Neural cell (in vitro differentiated cells): ENCODE data around the gene HLA-DMA. TPM values are rescaled to one million over a fixed set of nuclear protein-coding genes. Genes with fewer than 3 reads are reported as not detected.

Experiments
- H2AFZ ChIP-seq: fragments of 200-600, 300-800 bp; sonication (generic), shearing (Covaris generic); 2 replicates; pipeline ENCODE4 v1.6.0; 2014; ENCODE audit warnings: low read depth, mild to moderate bottlenecking, antibody characterized with exemption, low read length, moderate library complexity
- H3F3A ChIP-seq: fragments of 200-600 bp; shearing (Covaris generic); 2 replicates; pipeline ENCODE4 v1.6.1; 2016; ENCODE audit warnings: mild to moderate bottlenecking, moderate library complexity, mixed read lengths, antibody characterized with exemption, low read length; ENCODE audit not compliant: insufficient read depth, poor library complexity, severe bottlenecking
- H3K27ac ChIP-seq: fragments of 200-600, 300-800 bp; sonication (generic), shearing (Covaris generic); 2 replicates; pipeline ENCODE4 v1.5.1; 2014; ENCODE audit warnings: mild to moderate bottlenecking, low read length, moderate library complexity
- H3K27me3 ChIP-seq: fragments of 300-800, 200-600 bp; sonication (generic), shearing (Covaris generic); 2 replicates; pipeline ENCODE4 v1.6.0; 2014; ENCODE audit warnings: mild to moderate bottlenecking, low read depth, low read length, moderate library complexity; ENCODE audit not compliant: insufficient read depth
- H3K36me3 ChIP-seq: fragments of 300-800, 200-600 bp; sonication (generic), shearing (Covaris generic); 2 replicates; pipeline ENCODE4 v1.5.1; 2014; ENCODE audit warnings: mild to moderate bottlenecking, antibody characterized with exemption, low read length, moderate library complexity; ENCODE audit not compliant: insufficient read depth
- H3K4me2 ChIP-seq: fragments of 300-800, 200-600 bp; sonication (generic), shearing (Covaris generic); 2 replicates; pipeline ENCODE4 v1.6.0; 2014; ENCODE audit warnings: mild to moderate bottlenecking, low read length
- H3K4me3 ChIP-seq: fragments of 300-800, 200-600 bp; sonication (generic), shearing (Covaris generic); 2 replicates; pipeline ENCODE4 v1.5.1; 2014; ENCODE audit warnings: mild to moderate bottlenecking, low read length, moderate library complexity
- H3K79me2 ChIP-seq: fragments of 200-600 bp; shearing (Covaris generic); replicated peaks from 2 replicates; pipeline ENCODE4 v1.6.0; 2014; ENCODE audit warnings: mild to moderate bottlenecking, low read length, moderate library complexity; ENCODE audit not compliant: insufficient read depth
- H3K9ac ChIP-seq: fragments of 300-800, 200-600 bp; sonication (generic), shearing (Covaris generic); 2 replicates; pipeline ENCODE4 v1.6.1; 2016; ENCODE audit warnings: mild to moderate bottlenecking, low read length, mixed read lengths
- H3K9me2 ChIP-seq: fragments of 200-600 bp; shearing (Covaris generic); 2 replicates; pipeline ENCODE4 v1.6.1; 2016; ENCODE audit warnings: mild to moderate bottlenecking, low read length, mixed read lengths; ENCODE audit not compliant: insufficient read depth
- H3K9me3 ChIP-seq: fragments of 200-600, 300-800 bp; sonication (generic), shearing (Covaris generic); 2 replicates; pipeline ENCODE4 v1.6.1; 2016; ENCODE audit warnings: mild to moderate bottlenecking, mixed run types, low read length, moderate library complexity, mixed read lengths
- H4K20me1 ChIP-seq: fragments of 200-600 bp; shearing (Covaris generic); 2 replicates; pipeline ENCODE4 v1.6.1; 2016; ENCODE audit warnings: mild to moderate bottlenecking, mixed run types; ENCODE audit not compliant: insufficient read depth
- EP300 ChIP-seq: fragments of 450-650 bp; conservative IDR thresholded peaks from 2 replicates; pipeline ENCODE4 v1.6.1; 2014; ENCODE audit warnings: antibody characterized with exemption, mild to moderate bottlenecking, moderate library complexity; ENCODE audit not compliant: poor library complexity, severe bottlenecking
- EZH2 ChIP-seq: fragments of 200-600, 300-800 bp; shearing (Covaris generic), sonication (generic); IDR thresholded peaks from 2 replicates; pipeline ENCODE4 v1.6.1; 2014; ENCODE audit warnings: antibody characterized with exemption, low read length, borderline replicate concordance, mild to moderate bottlenecking; ENCODE audit not compliant: insufficient read depth, poor library complexity, severe bottlenecking
- MXI1 ChIP-seq: fragments of 450-650 bp; conservative IDR thresholded peaks from 2 replicates; pipeline ENCODE4 v1.6.1; 2014; ENCODE audit warnings: antibody characterized with exemption, mild to moderate bottlenecking; ENCODE audit not compliant: poor library complexity, severe bottlenecking
- POLR2AphosphoS5 ChIP-seq: IDR thresholded peaks from 2 replicates; pipeline ENCODE4 v1.6.1; 2012
- RAD21 ChIP-seq: fragments of 450-650 bp; conservative IDR thresholded peaks from 2 replicates; pipeline ENCODE4 v1.6.1; 2014; ENCODE audit warnings: antibody characterized with exemption, mild to moderate bottlenecking, moderate library complexity
- SMC3 ChIP-seq: fragments of 450-650 bp; conservative IDR thresholded peaks from 2 replicates; pipeline ENCODE4 v1.6.1; 2014; ENCODE audit warnings: antibody characterized with exemption, mild to moderate bottlenecking, moderate library complexity; ENCODE audit not compliant: poor library complexity
- TAF1 ChIP-seq: IDR thresholded peaks from 2 replicates; pipeline ENCODE4 v1.6.1; 2012; ENCODE audit warnings: low read depth
- polyA plus RNA-seq: library from polyadenylated mRNA; depleted of rRNA; stranded (reverse); fragments of >200 nt; gene quantifications from 2 replicates; pipeline ENCODE4 v1.2.3, GENCODE V29; 2014
- TF ChIP-seq, protein P1 (sequence below): IDR thresholded peaks from 2 replicates; pipeline ENCODE4 v1.6.1; 2012; ENCODE audit warnings: borderline replicate concordance
- TF ChIP-seq, protein P2 (sequence below): fragments of 450-650 bp; IDR thresholded peaks from 2 replicates; pipeline ENCODE4 v1.5.1; 2014; ENCODE audit warnings: antibody characterized with exemption, mild to moderate bottlenecking, moderate library complexity; ENCODE audit not compliant: poor library complexity, severe bottlenecking

HLA-DMA gene
- polyA plus RNA-seq, 1 donor from 2014 or later: 4.4 TPM

DNA sequence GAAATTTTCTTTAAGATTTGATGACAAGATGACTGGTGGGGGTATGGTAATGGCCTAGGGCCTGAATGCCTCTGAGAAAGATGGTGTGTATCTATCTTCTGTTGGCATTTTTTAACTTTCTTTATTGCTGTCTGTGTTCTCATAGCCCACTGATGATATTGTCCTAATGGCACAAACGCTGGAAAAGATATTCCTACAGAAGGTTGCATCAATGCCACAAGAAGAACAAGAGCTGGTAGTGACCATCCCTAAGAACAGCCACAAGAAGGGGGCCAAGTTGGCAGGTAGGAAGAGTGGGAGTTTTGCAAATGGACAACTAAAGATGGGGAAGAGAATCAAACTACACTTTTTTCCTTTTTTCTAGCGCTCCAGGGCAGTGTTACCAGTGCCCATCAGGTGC lies 23.0 kb upstream of the HLA-DMA start:
- Histone ChIP-seq H3K36me3 (peaks cover 24% of the 10 kb centered on the region), H3K27me3 (no peaks in the 10 kb centered on the region), H3K4me3 (peak overlapping the region; percentile 97), H4K20me1 (peaks cover 66% of the 10 kb centered on the region), H3K4me2 (peak overlapping the region; percentile 90), H3K9ac (peak overlapping the region; percentile 95), H3F3A (peaks cover 4% of the 10 kb centered on the region), H3K27ac (no peak overlapping the region), H3K79me2 (peaks cover 72% of the 10 kb centered on the region), H2AFZ (no peak overlapping the region), H3K9me2 (no peaks in the 10 kb centered on the region), H3K9me3 (no peaks in the 10 kb centered on the region)
- TF ChIP-seq TAF1: no peak
- TF ChIP-seq POLR2AphosphoS5: no peak
- TF ChIP-seq MXI1: no peak
- TF ChIP-seq, protein P1, sequence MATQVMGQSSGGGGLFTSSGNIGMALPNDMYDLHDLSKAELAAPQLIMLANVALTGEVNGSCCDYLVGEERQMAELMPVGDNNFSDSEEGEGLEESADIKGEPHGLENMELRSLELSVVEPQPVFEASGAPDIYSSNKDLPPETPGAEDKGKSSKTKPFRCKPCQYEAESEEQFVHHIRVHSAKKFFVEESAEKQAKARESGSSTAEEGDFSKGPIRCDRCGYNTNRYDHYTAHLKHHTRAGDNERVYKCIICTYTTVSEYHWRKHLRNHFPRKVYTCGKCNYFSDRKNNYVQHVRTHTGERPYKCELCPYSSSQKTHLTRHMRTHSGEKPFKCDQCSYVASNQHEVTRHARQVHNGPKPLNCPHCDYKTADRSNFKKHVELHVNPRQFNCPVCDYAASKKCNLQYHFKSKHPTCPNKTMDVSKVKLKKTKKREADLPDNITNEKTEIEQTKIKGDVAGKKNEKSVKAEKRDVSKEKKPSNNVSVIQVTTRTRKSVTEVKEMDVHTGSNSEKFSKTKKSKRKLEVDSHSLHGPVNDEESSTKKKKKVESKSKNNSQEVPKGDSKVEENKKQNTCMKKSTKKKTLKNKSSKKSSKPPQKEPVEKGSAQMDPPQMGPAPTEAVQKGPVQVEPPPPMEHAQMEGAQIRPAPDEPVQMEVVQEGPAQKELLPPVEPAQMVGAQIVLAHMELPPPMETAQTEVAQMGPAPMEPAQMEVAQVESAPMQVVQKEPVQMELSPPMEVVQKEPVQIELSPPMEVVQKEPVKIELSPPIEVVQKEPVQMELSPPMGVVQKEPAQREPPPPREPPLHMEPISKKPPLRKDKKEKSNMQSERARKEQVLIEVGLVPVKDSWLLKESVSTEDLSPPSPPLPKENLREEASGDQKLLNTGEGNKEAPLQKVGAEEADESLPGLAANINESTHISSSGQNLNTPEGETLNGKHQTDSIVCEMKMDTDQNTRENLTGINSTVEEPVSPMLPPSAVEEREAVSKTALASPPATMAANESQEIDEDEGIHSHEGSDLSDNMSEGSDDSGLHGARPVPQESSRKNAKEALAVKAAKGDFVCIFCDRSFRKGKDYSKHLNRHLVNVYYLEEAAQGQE: no peak
- no peak for TF ChIP-seq EP300
- TF ChIP-seq RAD21: no peak
- no peak for TF ChIP-seq EZH2
- no peak for TF ChIP-seq SMC3
- TF ChIP-seq, protein P2, sequence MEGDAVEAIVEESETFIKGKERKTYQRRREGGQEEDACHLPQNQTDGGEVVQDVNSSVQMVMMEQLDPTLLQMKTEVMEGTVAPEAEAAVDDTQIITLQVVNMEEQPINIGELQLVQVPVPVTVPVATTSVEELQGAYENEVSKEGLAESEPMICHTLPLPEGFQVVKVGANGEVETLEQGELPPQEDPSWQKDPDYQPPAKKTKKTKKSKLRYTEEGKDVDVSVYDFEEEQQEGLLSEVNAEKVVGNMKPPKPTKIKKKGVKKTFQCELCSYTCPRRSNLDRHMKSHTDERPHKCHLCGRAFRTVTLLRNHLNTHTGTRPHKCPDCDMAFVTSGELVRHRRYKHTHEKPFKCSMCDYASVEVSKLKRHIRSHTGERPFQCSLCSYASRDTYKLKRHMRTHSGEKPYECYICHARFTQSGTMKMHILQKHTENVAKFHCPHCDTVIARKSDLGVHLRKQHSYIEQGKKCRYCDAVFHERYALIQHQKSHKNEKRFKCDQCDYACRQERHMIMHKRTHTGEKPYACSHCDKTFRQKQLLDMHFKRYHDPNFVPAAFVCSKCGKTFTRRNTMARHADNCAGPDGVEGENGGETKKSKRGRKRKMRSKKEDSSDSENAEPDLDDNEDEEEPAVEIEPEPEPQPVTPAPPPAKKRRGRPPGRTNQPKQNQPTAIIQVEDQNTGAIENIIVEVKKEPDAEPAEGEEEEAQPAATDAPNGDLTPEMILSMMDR: no peak

DNA sequence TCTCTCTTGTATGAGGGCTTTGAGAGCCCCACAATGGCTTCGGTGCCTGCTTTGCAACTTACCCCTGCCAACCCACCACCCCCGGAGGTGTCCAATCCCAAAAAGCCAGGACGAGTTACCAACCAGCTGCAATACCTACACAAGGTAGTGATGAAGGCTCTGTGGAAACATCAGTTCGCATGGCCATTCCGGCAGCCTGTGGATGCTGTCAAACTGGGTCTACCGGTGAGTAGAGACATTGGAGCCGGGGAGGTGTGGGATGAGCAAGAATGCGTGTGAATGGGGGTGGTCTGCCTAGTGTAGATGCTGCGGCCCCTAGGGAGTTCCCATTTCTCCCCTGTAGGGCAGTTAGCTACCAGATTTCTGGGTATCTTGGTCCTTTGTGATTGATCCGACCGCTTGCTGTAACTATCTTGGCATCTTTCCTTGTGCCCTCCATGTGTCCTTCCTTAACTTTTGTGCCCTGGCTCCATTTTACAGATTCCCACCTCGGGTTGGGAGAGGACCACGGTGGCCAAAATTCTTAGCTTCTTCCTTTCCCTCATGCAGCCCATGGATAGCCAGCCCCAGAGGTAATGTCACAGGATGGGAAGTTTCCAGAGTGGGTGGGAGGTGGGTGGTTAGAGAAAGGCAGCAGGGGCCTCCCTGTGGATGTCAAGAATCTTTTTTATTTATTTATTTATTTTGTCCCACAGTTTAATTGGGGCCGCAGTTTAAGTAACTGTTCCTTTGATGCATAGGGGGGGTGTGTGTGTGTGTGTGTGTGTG lies 21.8 kb upstream of the HLA-DMA start:
- no peaks in the 10 kb centered on the region for H3K9me3 ChIP-seq

More for the DNA sequence above, 21.8 kb upstream of the HLA-DMA start:
- peak overlapping the region; percentile 89 for H3K27ac ChIP-seq
- H3F3A ChIP-seq: peaks cover 8% of the 10 kb centered on the region
- peak overlapping the region; percentile 97 for H3K4me3 ChIP-seq
- no peaks in the 10 kb centered on the region for H3K27me3 ChIP-seq
- no peak overlapping the region for H2AFZ ChIP-seq
- H3K9ac ChIP-seq: peak overlapping the region; percentile 95
- no peaks in the 10 kb centered on the region for H3K9me2 ChIP-seq
- H4K20me1 ChIP-seq: peaks cover 66% of the 10 kb centered on the region
- H3K36me3 ChIP-seq: peaks cover 18% of the 10 kb centered on the region
- H3K4me2 ChIP-seq: peak overlapping the region; percentile 90
- peaks cover 82% of the 10 kb centered on the region for H3K79me2 ChIP-seq
- no peak for TF ChIP-seq TAF1
- no peak for TF ChIP-seq EZH2
